AG09309 (cell line): ENCODE results near the gene TMPRSS9.

ENCODE experiments used
- DNase-seq: peaks from one replicate; pipeline ENCODE4 v3.0.0-alpha.2; 2010; ENCODE audit warnings: low read depth
- H3K4me3 ChIP-seq: 2 replicates; pipeline ENCODE4 v1.5.1; 2011; ENCODE audit warnings: mild to moderate bottlenecking, low read depth, low read length, moderate library complexity; ENCODE audit not compliant: control insufficient read depth
- CTCF ChIP-seq: IDR thresholded peaks from 2 replicates; pipeline ENCODE4 v1.5.1; 2011; ENCODE audit warnings: mild to moderate bottlenecking, low read depth, low read length, inconsistent platforms; ENCODE audit not compliant: insufficient read depth, control insufficient read depth; ENCODE audit errors: missing control alignments

TMPRSS9 gene

GRCh38 chr19:2365201-2365970, 5.3 kb downstream of the TMPRSS9 start:
- DNase-seq, result no peak
- no peak for TF ChIP-seq CTCF
- no peak overlapping the region for H3K4me3 ChIP-seq

GRCh38 chr19:2371656-2372055, 11.6 kb downstream of the TMPRSS9 start:
- no peak for TF ChIP-seq CTCF
- H3K4me3 ChIP-seq, result no peak overlapping the region
- no peak for DNase-seq

- no peak for DNase-seq
- TF ChIP-seq CTCF, result no peak
Observed at GRCh38 chr19:2372076-2372612, 12.1 kb downstream of the TMPRSS9 start.

GRCh38 chr19:2374808-2375207, 14.7 kb downstream of the TMPRSS9 start:
- no peak for TF ChIP-seq CTCF
- H3K4me3 ChIP-seq, result no peak overlapping the region
- DNase-seq, result no peak

More at GRCh38 chr19:2372076-2372612, 12.1 kb downstream of the TMPRSS9 start:
- no peak overlapping the region for H3K4me3 ChIP-seq

- TF ChIP-seq CTCF, result no peak
- H3K4me3 ChIP-seq, result no peak overlapping the region
- DNase-seq, result no peak
Observed at GRCh38 chr19:2375353-2376121, 15.5 kb downstream of the TMPRSS9 start.

GRCh38 chr19:2376784-2377519, 16.9 kb downstream of the TMPRSS9 start:
- no peak overlapping the region for H3K4me3 ChIP-seq
- TF ChIP-seq CTCF, result no peak
- DNase-seq, result no peak
